Ishikawa (cell line): ENCODE results near the gene SELENOF.

Experiments used
- CEBPB ChIP-seq: IDR thresholded peaks from 2 replicates; pipeline ENCODE4 v1.6.1; 2012
- CREB1 ChIP-seq: IDR thresholded peaks from 2 replicates; pipeline ENCODE4 v1.6.1; 2012; ENCODE audit warnings: low read depth
- EGR1 ChIP-seq: IDR thresholded peaks from 2 replicates; pipeline ENCODE4 v1.6.1; 2012
- EP300 ChIP-seq: IDR thresholded peaks from 2 replicates; pipeline ENCODE4 v1.6.1; 2012; ENCODE audit warnings: borderline replicate concordance
- FOXM1 ChIP-seq: IDR thresholded peaks from 2 replicates; pipeline ENCODE4 v1.6.1; 2012; ENCODE audit warnings: low read depth, borderline replicate concordance
- MAX ChIP-seq: IDR thresholded peaks from 2 replicates; pipeline ENCODE4 v1.6.1; 2012
- NFIC ChIP-seq: IDR thresholded peaks from 2 replicates; pipeline ENCODE4 v1.6.1; 2012
- RAD21 ChIP-seq: IDR thresholded peaks from 2 replicates; pipeline ENCODE4 v1.6.1; 2012; ENCODE audit warnings: low read depth
- REST ChIP-seq: IDR thresholded peaks from 2 replicates; pipeline ENCODE4 v1.6.1; 2012; ENCODE audit warnings: low read depth, mild to moderate bottlenecking
- TAF1 ChIP-seq: IDR thresholded peaks from 2 replicates; pipeline ENCODE4 v1.6.1; 2012; ENCODE audit warnings: low read depth, mild to moderate bottlenecking
- TCF12 ChIP-seq: IDR thresholded peaks from 2 replicates; pipeline ENCODE4 v1.6.1; 2012; ENCODE audit warnings: low read depth
- TEAD4 ChIP-seq: IDR thresholded peaks from 2 replicates; pipeline ENCODE4 v1.6.1; 2012
- USF1 ChIP-seq: IDR thresholded peaks from 2 replicates; pipeline ENCODE4 v1.6.1; 2012
- YY1 ChIP-seq: IDR thresholded peaks from 2 replicates; pipeline ENCODE4 v1.6.1; 2012; ENCODE audit warnings: low read depth
- ZBTB7A ChIP-seq: IDR thresholded peaks from 2 replicates; pipeline ENCODE4 v1.6.1; 2012; ENCODE audit warnings: low read depth

Gene SELENOF

GRCh38 chr1:86821956-86822355, 92.0 kb downstream of the SELENOF start:
- TF ChIP-seq EGR1 (no peak), CREB1 (no peak), TCF12 (no peak), NFIC (no peak), ZBTB7A (no peak), YY1 (no peak), EP300 (no peak), RAD21 (no peak), MAX (no peak), TAF1 (no peak), USF1 (no peak), FOXM1 (no peak), TEAD4 (no peak), REST (no peak), CEBPB (no peak)
